ENCODE measurements around the gene LY6G5B.

- TF ChIP-seq CTCF (IDR thresholded peaks at IDR 0.05; ENCODE audit: low read length) (no peak), EZH2 (optimal IDR thresholded peaks at IDR 0.05; ENCODE audit: low read depth, low read length) (no peak), EZH2phosphoT487 (IDR thresholded peaks at IDR 0.05; ENCODE audit: low read length) (no peak)
Measured at GRCh38 chr6:31676904-31677303, 7.1 kb downstream of the LY6G5B start.
